ENCODE measurements around the gene FHOD3.
A peak's percentile ranks its signal among the peaks of the same experiment; 100 is the strongest.

The FHOD3 gene

GRCh38 chr18:36451454-36452251, 154.1 kb downstream of the FHOD3 start:
- TF ChIP-seq GATA3 (IDR thresholded peaks at IDR 0.05; ENCODE audit: low read depth, low read length) = no peak
- no peak for TF ChIP-seq GATA2 (IDR thresholded peaks at IDR 0.05; ENCODE audit: low read depth, low read length)

- TF ChIP-seq GATA3 (IDR thresholded peaks at IDR 0.05; ENCODE audit: low read depth, low read length) (no peak), GATA2 (IDR thresholded peaks at IDR 0.05; ENCODE audit: low read depth, low read length) (no peak)
Observed at GRCh38 chr18:36454245-36454644, 156.7 kb downstream of the FHOD3 start.

DNA sequence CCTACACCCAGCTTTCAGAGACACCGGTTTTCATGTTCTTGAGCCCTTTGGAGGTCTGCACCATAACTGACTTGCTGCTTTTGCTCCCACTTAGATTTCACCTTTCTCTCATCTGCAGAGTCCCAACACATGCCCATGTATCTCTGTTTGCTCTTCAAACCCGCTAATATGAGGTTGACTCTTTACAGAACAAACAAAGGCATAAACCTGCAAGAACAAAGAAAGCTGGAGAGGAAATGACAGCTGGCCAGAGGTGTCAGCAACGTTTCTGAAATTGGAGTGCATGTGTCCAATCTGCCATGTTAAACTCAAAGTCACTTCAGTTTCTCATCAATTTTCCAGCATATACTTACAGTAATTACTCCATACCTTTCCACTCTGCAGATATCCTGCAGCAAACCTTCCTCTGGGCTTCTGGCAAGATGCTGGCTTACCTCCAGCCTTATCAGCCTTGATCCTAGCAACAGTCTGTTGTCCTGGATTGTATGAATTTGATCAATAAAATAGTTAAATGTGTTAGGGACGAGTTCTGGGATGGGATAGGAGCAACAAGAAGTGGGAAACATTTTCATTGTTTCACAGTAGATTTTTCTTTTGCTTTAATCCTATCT, 157.4 kb downstream of the FHOD3 start:
- TF ChIP-seq GATA2 (IDR thresholded peaks at IDR 0.05; ENCODE audit: low read depth, low read length) (0 out of 2 replicates have a peak, but pooled peaks have one; percentile 6), GATA3 (IDR thresholded peaks at IDR 0.05; ENCODE audit: low read depth, low read length) (no peak)

DNA sequence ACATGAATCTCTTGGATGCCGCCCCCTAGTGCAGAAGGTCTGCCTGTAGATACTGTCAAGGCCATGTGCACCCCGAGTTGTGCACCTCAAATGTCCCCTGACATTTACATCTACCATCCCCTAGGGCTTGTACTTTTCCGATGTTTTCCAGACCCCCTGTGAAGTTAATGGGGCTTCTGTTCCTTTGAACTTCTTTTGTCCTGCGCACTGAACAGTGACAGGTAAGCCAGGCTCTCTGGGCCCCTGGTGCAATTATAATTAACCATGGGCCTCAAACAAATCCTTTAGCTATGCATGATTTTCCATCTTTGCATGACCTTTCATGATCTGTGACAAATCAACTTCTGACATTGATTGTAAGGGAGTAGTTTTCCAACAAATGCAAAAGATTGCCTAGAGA, 158.4 kb downstream of the FHOD3 start:
- no peak for TF ChIP-seq GATA3 (IDR thresholded peaks at IDR 0.05; ENCODE audit: low read depth, low read length)
- TF ChIP-seq GATA2 (IDR thresholded peaks at IDR 0.05; ENCODE audit: low read depth, low read length) = no peak

GRCh38 chr18:36456622-36457021, 159.1 kb downstream of the FHOD3 start:
- TF ChIP-seq GATA3 (IDR thresholded peaks at IDR 0.05; ENCODE audit: low read depth, low read length) = no peak

DNA sequence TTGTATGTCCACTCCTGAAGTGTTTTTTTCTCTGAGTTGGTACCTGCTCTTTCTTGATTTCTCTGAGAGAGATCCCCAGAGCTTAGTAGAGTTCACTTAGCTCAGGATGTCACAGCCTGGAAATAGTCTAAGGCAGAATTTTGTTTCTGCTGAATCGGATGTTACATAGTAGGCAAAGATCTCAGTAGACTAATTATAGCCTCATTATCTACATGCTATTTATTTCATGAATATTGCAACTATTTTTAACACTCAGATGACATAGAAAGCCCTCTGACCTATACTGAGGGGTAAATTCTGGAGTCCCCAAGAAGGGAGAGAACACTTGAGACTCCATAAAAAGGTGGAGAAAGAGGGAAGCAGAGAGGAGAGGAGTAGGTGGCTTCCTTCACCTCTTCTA, 160.2 kb downstream of the FHOD3 start:
- TF ChIP-seq GATA3 (IDR thresholded peaks at IDR 0.05; ENCODE audit: low read depth, low read length) = no peak
- TF ChIP-seq GATA2 (IDR thresholded peaks at IDR 0.05; ENCODE audit: low read depth, low read length) = no peak

GRCh38 chr18:36458306-36458705, 160.8 kb downstream of the FHOD3 start:
- no peak for TF ChIP-seq GATA2 (IDR thresholded peaks at IDR 0.05; ENCODE audit: low read depth, low read length)
- no peak for TF ChIP-seq GATA3 (IDR thresholded peaks at IDR 0.05; ENCODE audit: low read depth, low read length)

- TF ChIP-seq GATA3 (IDR thresholded peaks at IDR 0.05; ENCODE audit: low read depth, low read length) (no peak), GATA2 (IDR thresholded peaks at IDR 0.05; ENCODE audit: low read depth, low read length) (no peak)
Observed at GRCh38 chr18:36459203-36459602, 161.7 kb downstream of the FHOD3 start.

DNA sequence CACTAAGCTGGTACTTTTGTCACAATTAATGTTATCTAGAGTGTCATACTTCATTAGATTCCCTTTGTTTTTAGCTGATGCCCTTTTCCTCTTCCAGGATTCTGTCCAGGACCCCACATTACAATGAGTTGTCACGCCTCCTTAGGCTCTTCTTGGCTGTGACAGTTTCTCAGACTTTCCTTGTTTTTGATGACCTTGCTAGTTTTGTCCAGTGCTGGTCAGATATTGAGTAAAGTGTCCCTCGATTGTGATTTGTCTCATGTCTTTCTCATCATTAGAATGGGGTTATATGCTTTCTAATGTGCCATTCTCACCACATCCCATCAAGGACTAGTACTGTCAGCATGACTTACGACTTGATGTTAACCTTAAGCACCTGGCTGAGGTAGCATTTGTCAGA, 162.3 kb downstream of the FHOD3 start:
- no peak for TF ChIP-seq GATA2 (IDR thresholded peaks at IDR 0.05; ENCODE audit: low read depth, low read length)
- TF ChIP-seq GATA3 (IDR thresholded peaks at IDR 0.05; ENCODE audit: low read depth, low read length) = no peak

DNA sequence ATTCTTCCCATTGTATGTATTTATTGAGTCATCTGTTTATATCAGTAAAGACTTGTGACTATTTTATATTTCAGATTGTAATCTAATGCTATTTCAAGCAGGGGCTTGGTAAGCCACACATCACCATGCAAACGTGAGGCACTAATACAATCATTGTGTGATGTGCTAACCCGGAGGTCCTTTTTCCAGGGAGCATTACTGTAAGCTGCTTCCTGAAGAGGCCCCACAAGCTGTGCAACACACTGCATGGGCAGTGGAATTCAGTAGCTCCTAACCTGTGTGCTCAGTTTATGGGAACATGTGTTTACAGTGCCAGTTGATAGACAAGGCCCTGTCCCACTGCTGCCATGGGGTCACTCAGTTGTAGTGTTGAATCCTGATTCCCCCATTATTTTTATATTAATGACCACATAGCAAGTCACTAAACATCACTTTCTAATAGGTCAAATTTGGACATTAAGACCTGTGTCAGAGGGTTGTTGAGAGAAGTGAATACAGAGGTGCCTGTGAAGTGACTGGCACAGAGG, 162.9 kb downstream of the FHOD3 start:
- no peak for TF ChIP-seq GATA3 (IDR thresholded peaks at IDR 0.05; ENCODE audit: low read depth, low read length)

GRCh38 chr18:36460854-36461253, 163.3 kb downstream of the FHOD3 start:
- TF ChIP-seq GATA3 (IDR thresholded peaks at IDR 0.05; ENCODE audit: low read depth, low read length) (no peak), GATA2 (IDR thresholded peaks at IDR 0.05; ENCODE audit: low read depth, low read length) (no peak)

- TF ChIP-seq GATA2 (IDR thresholded peaks at IDR 0.05; ENCODE audit: low read depth, low read length) = no peak
- TF ChIP-seq GATA3 (IDR thresholded peaks at IDR 0.05; ENCODE audit: low read depth, low read length) = no peak
Observed at GRCh38 chr18:36461551-36461987, 164.1 kb downstream of the FHOD3 start.

- TF ChIP-seq GATA2 (IDR thresholded peaks at IDR 0.05; ENCODE audit: low read depth, low read length) = no peak
- no peak for TF ChIP-seq GATA3 (IDR thresholded peaks at IDR 0.05; ENCODE audit: low read depth, low read length)
Observed at GRCh38 chr18:36464126-36464651, 166.7 kb downstream of the FHOD3 start.

GRCh38 chr18:36465276-36465675, 167.8 kb downstream of the FHOD3 start:
- no peak for TF ChIP-seq GATA2 (IDR thresholded peaks at IDR 0.05; ENCODE audit: low read depth, low read length)

GRCh38 chr18:36465970-36466369, 168.5 kb downstream of the FHOD3 start:
- TF ChIP-seq GATA3 (IDR thresholded peaks at IDR 0.05; ENCODE audit: low read depth, low read length) = no peak
- TF ChIP-seq GATA2 (IDR thresholded peaks at IDR 0.05; ENCODE audit: low read depth, low read length) = no peak

All from SH-SY5Y (cell line).